Endothelial cell of umbilical vein (primary cell): ENCODE results near the gene NAV3. TPM values are rescaled to one million over a fixed set of nuclear protein-coding genes. Genes with fewer than 3 reads are reported as not detected.

Experiments used
- BruUV-seq: library from RNA; stranded (reverse); fragments of 400-500 nt; replicated peaks from 2 replicates; lab custom pipeline; 2021; lab: Mats Ljungman, UMichigan
- CTCF ChIA-PET: fragments of 300-600, 350-600 bp; sonication (Branson Sonifier 250); formaldehyde crosslinking; loops from one replicate; lab custom pipeline; 2021; ENCODE audit warnings: antibody characterized with exemption, inconsistent platforms; lab: Charles Lee
- POLR2A ChIA-PET: fragments of 300-600, 350-600 bp; sonication (Branson Sonifier 250); formaldehyde crosslinking; loops from one replicate; lab custom pipeline; 2021; ENCODE audit warnings: antibody characterized with exemption, inconsistent platforms; lab: Charles Lee
- DNase-seq: peaks from one replicate; pipeline ENCODE4 v3.0.0-alpha.2; 2011; ENCODE audit warnings: low read depth, low spot score
- FAIRE-seq: peaks from 2 replicates; lab custom pipeline; 2011; peaks lifted over from hg19 to GRCh38; lab: Jason Lieb, UNC
- H2AFZ ChIP-seq: 2 replicates; pipeline ENCODE4 v1.6.0; 2012; ENCODE audit warnings: low read depth, low read length, control low read depth, inconsistent platforms
- H3K27ac ChIP-seq: 2 replicates; pipeline ENCODE4 v1.5.1; 2011; ENCODE audit warnings: low read depth, mild to moderate bottlenecking, control low read depth, low read length, moderate library complexity; ENCODE audit not compliant: insufficient read depth
- H3K27me3 ChIP-seq, 2 experiments: 2 replicates each; pipeline versions ENCODE4 v1.6.0 to v1.6.1; 2011; ENCODE audit warnings: low read length in 2 of 2, mixed read lengths in 1 of 2; ENCODE audit not compliant: control insufficient read depth in 2 of 2, insufficient read depth in 2 of 2
- H3K36me3 ChIP-seq, 2 experiments: 2 replicates in 1 of 2; 3 replicates in 1 of 2; pipeline ENCODE4 v1.5.1; 2011; ENCODE audit warnings: low read length in 2 of 2, mild to moderate bottlenecking in 1 of 2, moderate library complexity in 1 of 2; ENCODE audit not compliant: control insufficient read depth in 2 of 2, insufficient read depth in 2 of 2; ENCODE audit errors: extremely low read depth in 1 of 2
- H3K4me1 ChIP-seq: 3 replicates; pipeline ENCODE4 v1.5.1; 2011; ENCODE audit warnings: mild to moderate bottlenecking, low read length; ENCODE audit not compliant: control insufficient read depth, insufficient read depth; ENCODE audit errors: extremely low read depth
- H3K4me2 ChIP-seq: 2 replicates; pipeline ENCODE4 v1.6.1; 2011; ENCODE audit warnings: low read length, control low read depth, mixed read lengths; ENCODE audit not compliant: insufficient read depth
- H3K4me3 ChIP-seq, 3 experiments: fragments of 200-600 bp in 1 of 3; sonication (generic), shearing (Covaris generic) in 1 of 3; replicated peaks in 1 of 3; 2 replicates each; pipeline ENCODE4 v1.5.1; 2011 to 2016; ENCODE audit warnings: control low read depth in 3 of 3, low read length in 3 of 3, mild to moderate bottlenecking in 2 of 3, inconsistent platforms in 1 of 3, low read depth in 1 of 3, moderate library complexity in 1 of 3; ENCODE audit not compliant: insufficient read depth in 1 of 3
- H3K79me2 ChIP-seq: 2 replicates; pipeline ENCODE4 v1.6.0; 2012; ENCODE audit warnings: low read length, inconsistent platforms; ENCODE audit not compliant: control insufficient read depth, insufficient read depth
- H3K9ac ChIP-seq: replicated peaks from 2 replicates; pipeline ENCODE3; 2011; ENCODE audit warnings: low read length, control low read depth; ENCODE audit not compliant: insufficient read depth; ENCODE audit errors: extremely low read depth
- H3K9me1 ChIP-seq: replicated peaks from 3 replicates; pipeline ENCODE4 v1.6.0; 2011; ENCODE audit warnings: mild to moderate bottlenecking, low read length; ENCODE audit not compliant: control insufficient read depth, insufficient read depth; ENCODE audit errors: extremely low read depth
- H3K9me3 ChIP-seq: replicated peaks from 2 replicates; pipeline ENCODE4 v1.5.1; 2012; ENCODE audit warnings: low read length, inconsistent platforms; ENCODE audit not compliant: control insufficient read depth, insufficient read depth
- H4K20me1 ChIP-seq: replicated peaks from 2 replicates; pipeline ENCODE3; 2011; ENCODE audit warnings: mild to moderate bottlenecking, low read length; ENCODE audit not compliant: control insufficient read depth, insufficient read depth; ENCODE audit errors: extremely low read depth
- MAX ChIP-seq: IDR thresholded peaks from 2 replicates; pipeline ENCODE4 v1.6.1; 2011; ENCODE audit not compliant: insufficient read depth, insufficient read length
- POLR2AphosphoS5 ChIP-seq: IDR thresholded peaks from 2 replicates; pipeline ENCODE4 v1.6.1; 2012; ENCODE audit warnings: low read depth, mild to moderate bottlenecking, control low read depth, low read length, moderate library complexity; ENCODE audit not compliant: insufficient read depth
- dilution Hi-C: fragments of 300-500 bp; cut with MboI; formaldehyde crosslinking; loops from one replicate; pipeline ENCODE4 v1.15.0; 2019; ENCODE audit warnings: low sequenced_read_pairs; ENCODE audit not compliant: extremely low pct_ligation_motif_present
- intact Hi-C: fragments of 100-400 bp; cut with micrococcal nuclease; formaldehyde crosslinking; loops from one replicate; pipeline ENCODE4 v1.10.0; 2022
- polyA plus RNA-seq, 4 experiments: library from polyadenylated mRNA; depleted of rRNA in 3 of 4; stranded (reverse) in 3 of 4; unstranded in 1 of 4; fragments of >200 nt; gene quantifications; 2 replicates each; pipeline versions ENCODE4 v1.2.1 to v1.2.3, GENCODE V29; 2011 to 2012; ENCODE audit warnings: missing spikeins in 1 of 4
- total RNA-seq: library from RNA; stranded (reverse); gene quantifications from 2 replicates; pipeline ENCODE4 v1.2.3, GENCODE V29; 2021
- TF ChIP-seq, protein P1 (sequence below), 2 donors: IDR thresholded peaks; 1 replicate in 1 of 2; 2 replicates in 1 of 2; pipeline ENCODE4 v1.5.1; 2011; ENCODE audit warnings: low read length in 2 of 2, mild to moderate bottlenecking in 2 of 2, moderate library complexity in 2 of 2, control low read depth in 1 of 2, inconsistent platforms in 1 of 2, low read depth in 1 of 2; ENCODE audit not compliant: insufficient read depth in 1 of 2; ENCODE audit errors: extremely low read depth in 1 of 2

NAV3 gene
- total and polyA plus RNA-seq, 2 donors (not counting 3 experiments of a cell fraction or from before 2014, with no cell fraction given): 6.7 to 40.1 TPM

- CTCF ChIA-PET: no interaction called here
Measured at GRCh38 chr12:78099806-78100205, 269.1 kb downstream of the NAV3 start.

DNA sequence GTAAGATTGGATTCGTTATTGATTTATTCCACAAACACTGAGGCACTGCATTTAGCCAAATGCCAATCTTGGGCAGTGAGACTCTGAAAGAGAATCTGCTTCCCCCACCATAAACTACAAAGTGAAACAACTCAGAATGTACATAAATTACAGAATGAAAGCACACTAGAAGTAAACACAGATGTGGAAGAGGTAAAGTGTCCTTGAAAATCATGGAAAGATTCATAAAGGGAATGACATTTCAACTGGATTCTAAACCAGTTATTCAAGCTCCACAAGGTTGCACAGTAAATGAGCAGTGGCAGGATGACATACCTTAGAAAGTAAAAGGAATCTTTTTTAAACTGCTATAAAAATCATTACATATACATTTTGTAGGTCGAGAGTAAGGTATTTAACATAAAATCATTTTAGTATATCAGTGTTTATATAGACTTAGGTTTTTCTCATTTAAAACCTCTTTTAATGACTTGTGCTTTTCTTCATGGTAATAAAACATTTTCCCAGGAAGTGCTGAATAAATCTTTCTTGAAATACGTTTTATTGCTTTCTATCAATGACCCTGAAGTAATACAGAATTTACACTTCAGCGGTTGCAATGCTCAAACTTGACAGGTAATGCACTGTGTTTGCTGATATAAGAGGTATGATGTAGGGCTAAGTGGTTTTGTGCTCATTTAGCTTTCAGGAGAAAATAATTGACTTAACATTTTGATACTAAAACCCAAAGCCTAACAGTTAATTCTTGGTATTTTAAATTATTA is 270.6 kb downstream of the NAV3 start:
- Histone ChIP-seq H3K4me2 (no peak overlapping the region), H3K27me3 (no peaks in the 10 kb centered on the region), H2AFZ (no peak overlapping the region), H3K4me1 (no peaks in the 10 kb centered on the region), H3K4me3 (no peak overlapping the region), H3K9ac (no peak overlapping the region), H3K9me1 (no peaks in the 10 kb centered on the region), H3K27ac (no peak overlapping the region), H3K79me2 (no peaks in the 10 kb centered on the region), H3K36me3 (no peaks in the 10 kb centered on the region), H4K20me1 (no peaks in the 10 kb centered on the region), H3K9me3 (no peaks in the 10 kb centered on the region)
- dilution Hi-C loops: no loop called here
- no TSS peak for BruUV-seq
- DNase-seq: no peak
- ChIA-PET POLR2A (no interaction called here), CTCF (interaction anchor here (1.4 kb wide), 1 partner anchor 14 kb away, joined by 3 read pairs; no protein-coding TSS in a partner anchor)
- intact Hi-C loops: loop anchor here (10.0 kb wide), 1 partner anchor 166 kb away; no protein-coding TSS in a partner anchor
- TF ChIP-seq MAX: no peak
- TF ChIP-seq, protein P1, sequence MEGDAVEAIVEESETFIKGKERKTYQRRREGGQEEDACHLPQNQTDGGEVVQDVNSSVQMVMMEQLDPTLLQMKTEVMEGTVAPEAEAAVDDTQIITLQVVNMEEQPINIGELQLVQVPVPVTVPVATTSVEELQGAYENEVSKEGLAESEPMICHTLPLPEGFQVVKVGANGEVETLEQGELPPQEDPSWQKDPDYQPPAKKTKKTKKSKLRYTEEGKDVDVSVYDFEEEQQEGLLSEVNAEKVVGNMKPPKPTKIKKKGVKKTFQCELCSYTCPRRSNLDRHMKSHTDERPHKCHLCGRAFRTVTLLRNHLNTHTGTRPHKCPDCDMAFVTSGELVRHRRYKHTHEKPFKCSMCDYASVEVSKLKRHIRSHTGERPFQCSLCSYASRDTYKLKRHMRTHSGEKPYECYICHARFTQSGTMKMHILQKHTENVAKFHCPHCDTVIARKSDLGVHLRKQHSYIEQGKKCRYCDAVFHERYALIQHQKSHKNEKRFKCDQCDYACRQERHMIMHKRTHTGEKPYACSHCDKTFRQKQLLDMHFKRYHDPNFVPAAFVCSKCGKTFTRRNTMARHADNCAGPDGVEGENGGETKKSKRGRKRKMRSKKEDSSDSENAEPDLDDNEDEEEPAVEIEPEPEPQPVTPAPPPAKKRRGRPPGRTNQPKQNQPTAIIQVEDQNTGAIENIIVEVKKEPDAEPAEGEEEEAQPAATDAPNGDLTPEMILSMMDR (IDR thresholded peaks at IDR 0.05; ENCODE audit: extremely low read depth in 1 of 2, insufficient read depth in 1 of 2, low read depth in 1 of 2, low read length in 2 of 2): no peak
- TF ChIP-seq POLR2AphosphoS5: no peak
- no peak for FAIRE-seq

More at GRCh38 chr12:78099806-78100205, 269.1 kb downstream of the NAV3 start:
- no peak for DNase-seq
- H3K9ac ChIP-seq: no peak overlapping the region
- H3K79me2 ChIP-seq: peaks cover 3% of the 10 kb centered on the region
- no peak overlapping the region for H3K27ac ChIP-seq
- no peaks in the 10 kb centered on the region for H3K9me3 ChIP-seq
- FAIRE-seq: no peak
- no peak overlapping the region for H2AFZ ChIP-seq
- no peaks in the 10 kb centered on the region for H3K9me1 ChIP-seq
- no peak overlapping the region for H3K4me3 ChIP-seq
- TF ChIP-seq MAX (no peak), POLR2AphosphoS5 (no peak)
- BruUV-seq: no TSS peak
- intact Hi-C loops: loop anchor here (10.0 kb wide), 1 partner anchor 165 kb away; no protein-coding TSS in a partner anchor
- no peaks in the 10 kb centered on the region for H3K4me1 ChIP-seq
- H4K20me1 ChIP-seq: no peaks in the 10 kb centered on the region
- POLR2A ChIA-PET: no interaction called here
- dilution Hi-C loops: no loop called here
- H3K4me2 ChIP-seq: no peak overlapping the region
- H3K27me3 ChIP-seq: no peaks in the 10 kb centered on the region
- no peaks in the 10 kb centered on the region for H3K36me3 ChIP-seq
